DND-41 (cell line): ENCODE data around the gene FURIN.

Source experiments
- ATAC-seq: fragments of 200-7000 bp; cut with Tn5 transposase; 3 replicates; pipeline ENCODE4 v1.9.1; 2021; ENCODE audit warnings: low read depth; ENCODE audit not compliant: insufficient read depth
- DNase-seq: peaks from one replicate; pipeline ENCODE4 v3.0.0-alpha.2; 2020
- H2AFZ ChIP-seq: 2 replicates; pipeline ENCODE4 v1.6.0; 2012; ENCODE audit warnings: low read depth, low read length
- H3K27ac ChIP-seq: 2 replicates; pipeline ENCODE4 v1.5.1; 2012; ENCODE audit warnings: low read length, inconsistent platforms
- H3K27me3 ChIP-seq: fragments of 200-600 bp; sonication (generic); 2 replicates; pipeline ENCODE4 v1.6.0; 2012; ENCODE audit warnings: low read length, mild to moderate bottlenecking, inconsistent platforms; ENCODE audit not compliant: insufficient read depth, poor library complexity
- H3K36me3 ChIP-seq: 2 replicates; pipeline ENCODE4 v1.5.1; 2012; ENCODE audit warnings: low read length, inconsistent platforms; ENCODE audit not compliant: insufficient read depth
- H3K4me1 ChIP-seq: 2 replicates; pipeline ENCODE4 v1.5.1; 2012; ENCODE audit warnings: mild to moderate bottlenecking, low read length; ENCODE audit not compliant: insufficient read depth
- H3K4me2 ChIP-seq: 2 replicates; pipeline ENCODE4 v1.6.0; 2012; ENCODE audit warnings: mild to moderate bottlenecking, moderate library complexity, low read length, inconsistent platforms; ENCODE audit not compliant: insufficient read depth
- H3K4me3 ChIP-seq, 2 experiments: fragments of 200-600 bp in 1 of 2; shearing (Covaris generic) in 1 of 2; 2 replicates each; pipeline ENCODE4 v1.5.1; 2012 to 2016; ENCODE audit warnings: inconsistent platforms in 2 of 2, low read length in 2 of 2, mild to moderate bottlenecking in 2 of 2, low read depth in 1 of 2, moderate library complexity in 1 of 2
- H3K79me2 ChIP-seq: 2 replicates; pipeline ENCODE4 v1.6.0; 2012; ENCODE audit warnings: low read length, inconsistent platforms; ENCODE audit not compliant: insufficient read depth
- H3K9ac ChIP-seq: 2 replicates; pipeline ENCODE4 v1.6.0; 2012; ENCODE audit warnings: low read depth, mild to moderate bottlenecking, inconsistent platforms, low read length, moderate library complexity
- H3K9me3 ChIP-seq: 2 replicates; pipeline ENCODE4 v1.5.1; 2012; ENCODE audit warnings: low read length, moderate library complexity, mild to moderate bottlenecking, inconsistent platforms; ENCODE audit not compliant: insufficient read depth, severe bottlenecking
- H4K20me1 ChIP-seq: 2 replicates; pipeline ENCODE4 v1.6.0; 2012; ENCODE audit warnings: low read length; ENCODE audit not compliant: insufficient read depth
- CTCF ChIP-seq: IDR thresholded peaks from 2 replicates; pipeline ENCODE4 v1.5.1; 2012; ENCODE audit warnings: borderline replicate concordance, low read length, moderate library complexity, mild to moderate bottlenecking; ENCODE audit not compliant: poor library complexity, severe bottlenecking; ENCODE audit errors: extremely low read depth
- EZH2 ChIP-seq: IDR thresholded peaks from 3 replicates; pipeline ENCODE4 v1.6.1; 2012; ENCODE audit warnings: borderline replicate concordance, low read depth, mild to moderate bottlenecking, moderate library complexity, low read length, inconsistent platforms; ENCODE audit not compliant: severe bottlenecking

Gene FURIN

GRCh38 chr15:90870354-90871138, 2.2 kb downstream of the FURIN start:
- H3K4me3 ChIP-seq, result peak overlapping the region; percentile 68 to 72; a peak in 3 of 4 replicates
- H3K9ac ChIP-seq, result peak overlapping the region; percentile 73
- DNase-seq (peak; percentile 20), ATAC-seq (peak; percentile 45; the same call in 2 of the 3 replicates)
- H3K36me3 ChIP-seq, result no peaks in the 10 kb centered on the region
- TF ChIP-seq EZH2 (no peak), CTCF (no peak)
- peak overlapping the region; percentile 96 for H3K4me2 ChIP-seq
- peaks cover 11% of the 10 kb centered on the region for H3K79me2 ChIP-seq
- H3K27ac ChIP-seq, result peak overlapping the region; percentile 58; the same call in 1 of the 2 replicates
- no peaks in the 10 kb centered on the region for H3K27me3 ChIP-seq
- H3K4me1 ChIP-seq, result peaks cover 39% of the 10 kb centered on the region
- H2AFZ ChIP-seq, result peak overlapping the region; percentile 80
- H3K9me3 ChIP-seq, result no peaks in the 10 kb centered on the region
- peaks cover 6% of the 10 kb centered on the region for H4K20me1 ChIP-seq

DNA sequence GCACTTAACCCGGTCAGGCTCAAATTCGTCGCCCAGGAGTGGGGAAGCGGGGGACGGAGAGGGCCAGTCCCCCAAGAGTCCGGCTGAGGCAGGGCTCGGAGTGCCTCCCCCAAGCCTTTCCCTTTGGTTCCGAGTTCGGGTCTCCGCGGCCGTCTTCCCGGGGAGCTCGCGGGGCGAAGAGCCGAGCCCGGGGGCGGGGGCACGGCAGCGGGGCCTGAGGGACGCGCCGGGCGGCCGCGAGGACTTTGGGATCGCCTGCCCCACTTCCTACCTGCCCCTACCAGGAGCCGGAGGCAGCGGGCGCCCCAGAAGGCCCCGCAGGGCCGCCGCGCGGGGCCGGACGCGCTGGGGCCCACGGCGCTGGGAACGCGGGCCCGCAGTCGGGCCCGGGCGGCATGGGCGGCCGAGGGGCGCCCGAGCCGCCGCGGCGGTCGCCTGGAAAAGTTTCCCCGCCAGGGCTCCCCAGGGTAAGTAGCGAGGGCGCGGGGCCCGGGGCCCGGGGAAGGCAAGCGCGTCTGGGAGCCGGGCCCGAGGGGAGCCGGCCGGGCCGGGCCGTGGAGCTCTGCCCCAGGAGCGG, 2.8 kb downstream of the FURIN start:
- Histone ChIP-seq H3K9me3 (no peaks in the 10 kb centered on the region), H3K36me3 (peaks cover 3% of the 10 kb centered on the region), H3K4me1 (peaks cover 39% of the 10 kb centered on the region), H3K9ac (peak overlapping the region; percentile 73), H3K79me2 (peaks cover 11% of the 10 kb centered on the region), H3K4me2 (peak overlapping the region; percentile 96), H3K27me3 (no peaks in the 10 kb centered on the region), H3K27ac (peak overlapping the region; percentile 58; the same call in 1 of the 2 replicates), H4K20me1 (peaks cover 10% of the 10 kb centered on the region), H3K4me3 (peak overlapping the region; percentile 68 to 72; a peak in 3 of 4 replicates), H2AFZ (peak overlapping the region; percentile 80)
- ATAC-seq (peak; percentile 53), DNase-seq (peak; percentile 34)
- TF ChIP-seq CTCF, result no peak

- Histone ChIP-seq H3K27ac (peak overlapping the region; percentile 51; the same call in 1 of the 2 replicates), H3K4me1 (peaks cover 39% of the 10 kb centered on the region), H3K27me3 (no peaks in the 10 kb centered on the region), H3K4me3 (peak overlapping the region; percentile 68 to 72; a peak in 3 of 4 replicates), H3K9me3 (no peaks in the 10 kb centered on the region), H3K36me3 (peaks cover 10% of the 10 kb centered on the region), H3K4me2 (peak overlapping the region; percentile 96), H4K20me1 (peaks cover 10% of the 10 kb centered on the region), H3K9ac (peak overlapping the region; percentile 73), H3K79me2 (peaks cover 11% of the 10 kb centered on the region), H2AFZ (peak overlapping the region; percentile 80)
- ATAC-seq, result peak; percentile 53
- TF ChIP-seq EZH2, result no peak
- no peak for TF ChIP-seq CTCF
- no peak for DNase-seq
Observed at GRCh38 chr15:90871716-90872485, 3.5 kb downstream of the FURIN start.
